GM21447 (cell line): ENCODE data around the gene UNC79.

Experiments
- ATAC-seq: cut with Tn5 transposase; IDR thresholded peaks from one replicate; pipeline ENCODE4 v1.9.1; 2021; ENCODE audit not compliant: unreplicated experiment

The UNC79 gene

DNA sequence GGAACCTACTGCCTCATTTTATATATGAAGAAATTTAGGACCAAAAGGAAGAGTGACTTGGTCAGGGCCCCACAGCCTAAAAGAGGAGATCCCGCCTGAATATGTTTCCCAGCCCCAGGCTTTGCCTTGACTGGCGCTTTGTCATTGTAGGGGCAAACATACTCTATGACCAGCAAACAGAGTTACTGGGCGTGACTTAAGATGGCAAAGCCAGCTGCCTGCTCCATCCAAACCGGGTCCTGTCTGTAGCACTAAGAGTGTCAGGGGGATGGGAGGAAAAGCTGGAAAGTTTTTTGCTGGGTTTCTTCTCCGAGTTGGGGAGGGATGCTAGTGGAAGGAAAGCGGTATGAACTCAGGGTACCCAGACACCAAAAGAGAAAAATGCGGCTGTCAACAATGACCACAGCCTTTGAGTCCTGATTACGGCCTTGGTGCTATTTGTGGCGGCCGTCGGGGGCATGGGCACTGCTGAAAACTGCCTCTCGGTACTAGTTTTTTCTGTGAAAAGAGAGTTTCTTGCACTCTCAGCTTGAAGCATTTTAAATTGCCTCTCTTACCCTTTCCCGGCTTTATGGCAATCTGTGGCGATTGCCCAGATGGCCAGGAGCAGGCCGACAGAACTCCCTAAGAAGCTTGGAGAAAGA is 274.9 kb downstream of the UNC79 start:
- no peak for ATAC-seq

GRCh38 chr14:93706360-93706955 is 275.7 kb downstream of the UNC79 start:
- ATAC-seq = no peak

- ATAC-seq = no peak
Measured at GRCh38 chr14:93707475-93707874, 276.7 kb downstream of the UNC79 start.

DNA sequence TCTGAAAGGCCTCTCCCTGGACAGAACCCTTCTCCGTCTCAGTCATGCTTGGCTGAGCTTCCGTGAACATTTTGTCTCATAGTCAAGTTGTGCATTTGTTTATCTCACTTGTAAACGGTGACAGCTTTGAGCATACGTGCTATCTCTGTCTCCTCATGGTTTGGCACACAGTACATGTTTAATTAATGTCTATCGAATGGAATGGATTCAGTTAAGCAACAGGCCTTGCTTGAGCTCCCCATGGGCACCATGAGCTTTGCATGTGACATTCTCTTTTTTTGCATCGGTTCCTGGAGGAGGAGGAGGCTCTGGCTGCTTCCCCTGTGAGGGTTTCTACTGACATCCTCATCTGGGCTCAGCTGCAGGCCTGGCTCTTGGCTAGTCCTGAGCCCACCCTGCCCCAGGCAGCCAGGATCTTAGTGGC is 277.6 kb downstream of the UNC79 start:
- ATAC-seq = no peak

DNA sequence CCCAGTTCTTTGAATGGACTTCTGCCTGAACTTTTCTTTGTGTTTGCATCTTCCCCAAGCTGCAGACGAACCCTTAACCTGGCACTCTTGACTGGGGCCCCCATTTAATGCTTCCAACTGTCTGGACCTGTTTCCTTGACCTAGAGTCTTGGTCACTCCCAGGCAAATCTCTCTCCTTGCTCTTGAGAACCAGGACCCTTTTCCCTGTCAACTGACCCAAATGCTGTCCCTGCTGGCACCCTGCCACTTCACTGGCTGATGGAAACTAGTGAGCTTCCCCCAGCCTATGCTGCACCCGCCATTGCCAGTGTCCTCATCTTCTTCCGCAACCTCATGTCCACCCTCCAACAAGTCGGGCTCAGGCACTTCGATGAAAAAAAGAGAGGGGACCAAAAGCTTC is 278.1 kb downstream of the UNC79 start:
- ATAC-seq = no peak

GRCh38 chr14:93709249-93709648 is 278.5 kb downstream of the UNC79 start:
- ATAC-seq = no peak

DNA sequence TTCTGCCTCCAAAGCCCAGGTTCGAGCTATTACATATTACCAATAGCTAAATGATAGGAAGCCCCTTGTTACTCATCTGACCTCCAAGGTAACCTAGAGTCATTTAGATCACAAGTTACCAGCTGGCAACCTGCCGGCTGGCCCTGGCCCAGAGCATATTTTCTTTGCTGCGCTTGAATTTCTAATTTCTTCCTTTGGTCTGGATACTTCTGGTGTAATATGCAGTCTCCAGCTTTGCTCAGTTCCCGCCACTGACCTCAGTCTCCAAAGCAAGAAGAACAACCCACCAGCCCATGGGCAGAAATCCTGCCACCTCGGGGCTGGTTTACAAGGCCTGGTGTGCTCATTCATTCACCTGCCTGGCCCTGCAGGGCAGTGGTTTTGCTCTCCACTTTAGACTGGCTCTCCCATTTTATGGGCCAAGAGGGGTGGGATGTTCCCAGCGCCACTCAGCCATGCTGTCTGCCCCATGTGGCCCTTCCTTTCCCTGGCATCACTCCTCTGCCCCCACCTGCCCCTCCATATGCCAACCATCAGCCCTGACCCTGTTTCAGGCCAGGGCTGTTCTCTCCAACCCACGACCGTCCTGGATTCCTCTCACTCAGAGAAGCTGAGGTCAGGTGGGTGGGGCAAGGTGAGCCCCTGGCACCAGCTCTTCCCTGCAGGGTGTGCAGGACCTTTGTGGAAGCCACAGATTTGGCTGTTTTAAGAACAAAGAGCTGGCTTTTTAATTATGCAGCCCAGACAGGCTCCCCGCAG is 281.5 kb downstream of the UNC79 start:
- ATAC-seq = no peak

- no peak for ATAC-seq
Measured at GRCh38 chr14:93712838-93713724, 282.3 kb downstream of the UNC79 start.

DNA sequence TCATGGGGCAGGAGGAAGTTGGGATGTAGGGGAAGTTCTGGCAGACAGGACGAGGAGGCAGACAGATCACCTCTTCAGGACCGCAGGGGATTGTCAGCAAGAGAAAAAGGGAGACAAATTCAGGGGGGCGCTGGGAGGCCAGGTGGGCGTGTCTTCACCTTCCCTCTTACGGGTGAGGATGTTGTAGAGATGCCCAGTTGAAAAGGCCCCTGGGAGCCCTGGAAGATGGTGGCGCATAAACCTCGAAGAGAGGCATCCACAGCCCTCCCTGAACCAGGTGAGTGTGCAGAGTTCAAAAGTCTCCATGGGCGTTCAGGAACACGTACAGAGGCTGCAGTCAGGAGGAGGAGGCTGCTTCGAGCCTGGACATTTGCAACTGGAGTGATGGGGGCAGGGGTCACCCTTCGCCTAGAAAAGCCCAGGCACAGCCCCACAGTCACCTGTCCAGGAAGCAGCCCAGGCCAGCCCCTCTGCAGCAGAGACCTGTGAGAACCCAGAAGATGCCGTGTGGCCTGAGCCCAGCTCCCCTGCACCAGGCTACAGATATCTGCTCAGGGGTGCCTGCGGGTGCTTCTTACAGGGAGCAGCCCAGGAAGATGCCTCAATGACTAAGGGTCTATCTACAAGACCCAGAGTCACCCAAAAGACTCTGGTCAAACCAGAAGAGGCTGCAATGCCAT is 283.1 kb downstream of the UNC79 start:
- no peak for ATAC-seq

GRCh38 chr14:93714605-93715004 is 283.9 kb downstream of the UNC79 start:
- no peak for ATAC-seq

DNA sequence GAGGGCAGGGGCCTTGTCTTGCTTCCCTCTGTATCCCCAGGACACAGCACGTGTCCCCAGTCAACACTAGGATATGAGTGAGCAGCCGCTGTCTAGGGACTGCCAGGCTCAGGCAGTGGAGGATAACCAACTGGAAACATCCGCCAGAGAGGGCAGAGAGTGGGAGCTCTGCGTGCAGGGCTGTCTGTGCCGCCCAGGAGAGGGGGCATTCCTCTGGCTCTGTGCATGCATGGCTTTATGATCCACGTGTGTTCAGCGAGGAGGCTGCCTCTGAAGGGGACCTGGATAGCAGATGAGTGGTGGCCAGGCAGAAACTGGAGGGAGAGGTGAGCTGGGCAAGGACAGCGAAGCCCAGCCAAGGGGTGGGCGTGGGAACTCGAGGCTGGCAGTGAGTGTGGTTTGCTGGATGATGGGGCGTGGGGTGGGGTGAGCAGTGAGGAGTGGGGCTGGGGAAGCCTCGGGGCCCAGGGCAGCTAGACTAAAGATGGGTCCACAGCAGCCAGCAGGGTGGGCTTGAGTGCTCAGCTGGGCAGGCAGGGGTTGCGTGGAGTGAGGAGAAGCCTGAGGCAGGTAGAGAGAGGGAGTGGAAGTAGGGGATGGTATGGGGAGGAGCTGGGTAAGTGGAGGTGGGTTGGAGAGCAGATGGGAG is 284.7 kb downstream of the UNC79 start:
- ATAC-seq = no peak

DNA sequence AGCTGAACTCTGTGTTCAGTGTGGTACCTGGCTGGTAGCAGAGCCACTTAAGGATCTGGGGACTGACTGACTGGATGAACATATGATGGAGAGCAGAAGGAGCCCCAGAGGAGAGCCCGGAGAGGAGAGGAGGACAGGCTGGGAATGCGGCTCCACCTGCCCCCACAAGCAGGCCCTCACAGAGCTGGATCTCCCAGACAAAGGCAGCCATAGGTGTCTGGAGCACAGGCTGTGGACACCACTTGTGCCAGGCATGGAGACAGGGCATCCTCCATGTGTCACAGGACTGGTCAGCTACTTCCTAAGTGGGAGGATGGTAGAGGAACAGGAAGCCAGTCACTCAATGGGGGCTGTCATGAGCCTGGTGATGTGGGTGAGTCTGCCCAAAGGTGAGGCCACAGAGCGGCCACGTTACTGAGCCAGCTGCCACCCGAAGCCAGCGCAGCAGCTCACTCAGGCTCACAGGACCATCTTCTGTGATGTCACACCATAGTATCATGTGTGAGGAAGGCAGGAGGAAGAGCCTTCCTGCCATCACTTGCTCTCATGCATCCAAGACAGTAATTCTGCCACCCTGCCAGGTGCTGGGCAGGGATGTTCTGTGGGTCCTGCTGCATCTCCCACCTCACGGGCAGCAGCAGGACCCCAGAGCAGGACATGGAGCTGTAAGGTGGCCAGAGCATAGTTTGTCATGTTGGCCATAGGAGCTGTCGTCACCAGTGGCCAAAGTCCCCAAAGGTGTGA is 285.4 kb downstream of the UNC79 start:
- ATAC-seq = no peak

DNA sequence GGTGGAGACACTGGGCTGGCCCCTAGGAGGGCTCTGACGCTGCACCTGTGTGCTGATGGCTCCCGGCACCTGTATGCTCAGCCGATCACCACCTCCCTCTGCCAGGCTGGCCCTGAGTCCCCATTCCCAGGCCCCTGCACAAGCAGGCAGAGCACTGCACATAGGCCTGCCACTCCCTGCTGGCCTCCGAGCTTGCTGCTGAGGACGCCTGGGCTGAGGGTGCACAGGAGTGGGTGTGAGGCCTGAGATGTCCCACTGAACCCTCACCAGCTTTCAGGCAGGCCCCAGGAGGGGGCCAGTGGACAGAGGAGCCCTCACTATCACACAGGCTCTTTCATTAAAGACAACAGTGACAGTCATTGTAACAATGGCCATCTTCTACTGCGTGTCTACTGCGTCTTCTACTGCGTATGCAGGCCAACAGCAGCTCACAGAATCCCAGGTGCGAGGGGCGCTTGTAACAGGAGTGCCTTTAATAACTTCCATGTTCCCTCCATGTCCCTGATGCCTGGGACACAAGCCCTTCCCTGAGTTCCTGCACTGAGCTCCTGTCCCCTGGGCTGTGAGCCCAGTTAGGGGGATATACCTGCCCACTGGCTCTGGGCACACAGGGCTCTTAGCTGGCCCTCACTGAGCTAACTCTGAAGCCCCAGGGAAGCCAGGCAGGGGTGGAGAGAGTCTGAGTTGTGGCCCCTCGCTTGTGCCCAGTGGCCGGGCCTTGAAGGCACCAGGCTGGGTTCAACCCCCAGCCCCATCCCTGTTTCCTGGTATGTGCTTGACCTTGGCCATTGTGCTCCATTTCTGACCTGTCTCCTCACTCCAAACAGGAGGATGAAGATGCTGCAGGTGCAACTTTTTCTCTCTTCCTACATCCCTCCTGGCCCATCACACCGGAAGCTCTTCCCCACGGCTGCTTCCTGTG is 286.3 kb downstream of the UNC79 start:
- ATAC-seq = no peak

GRCh38 chr14:93717668-93718320 is 287.1 kb downstream of the UNC79 start:
- no peak for ATAC-seq

DNA sequence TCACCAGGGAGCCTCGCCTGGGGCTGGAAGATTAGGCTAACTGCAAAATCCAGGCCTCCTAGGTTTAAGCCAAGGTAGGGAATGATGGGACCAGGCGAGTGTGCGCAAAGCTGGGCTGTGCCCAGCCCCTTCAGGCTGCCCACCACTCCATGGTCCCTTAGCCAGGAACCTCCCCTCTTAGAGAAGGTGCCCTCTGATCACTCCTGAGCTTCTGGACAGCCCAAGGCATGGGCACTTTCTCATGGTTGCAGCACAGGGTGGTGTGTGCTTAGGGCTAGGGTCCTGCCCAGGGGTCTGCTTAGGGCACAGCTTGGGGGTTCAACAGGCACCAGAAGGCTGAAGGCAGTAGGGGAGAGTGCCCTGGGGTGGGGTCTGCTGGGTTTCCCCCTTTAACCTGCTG is 288.5 kb downstream of the UNC79 start:
- no peak for ATAC-seq

DNA sequence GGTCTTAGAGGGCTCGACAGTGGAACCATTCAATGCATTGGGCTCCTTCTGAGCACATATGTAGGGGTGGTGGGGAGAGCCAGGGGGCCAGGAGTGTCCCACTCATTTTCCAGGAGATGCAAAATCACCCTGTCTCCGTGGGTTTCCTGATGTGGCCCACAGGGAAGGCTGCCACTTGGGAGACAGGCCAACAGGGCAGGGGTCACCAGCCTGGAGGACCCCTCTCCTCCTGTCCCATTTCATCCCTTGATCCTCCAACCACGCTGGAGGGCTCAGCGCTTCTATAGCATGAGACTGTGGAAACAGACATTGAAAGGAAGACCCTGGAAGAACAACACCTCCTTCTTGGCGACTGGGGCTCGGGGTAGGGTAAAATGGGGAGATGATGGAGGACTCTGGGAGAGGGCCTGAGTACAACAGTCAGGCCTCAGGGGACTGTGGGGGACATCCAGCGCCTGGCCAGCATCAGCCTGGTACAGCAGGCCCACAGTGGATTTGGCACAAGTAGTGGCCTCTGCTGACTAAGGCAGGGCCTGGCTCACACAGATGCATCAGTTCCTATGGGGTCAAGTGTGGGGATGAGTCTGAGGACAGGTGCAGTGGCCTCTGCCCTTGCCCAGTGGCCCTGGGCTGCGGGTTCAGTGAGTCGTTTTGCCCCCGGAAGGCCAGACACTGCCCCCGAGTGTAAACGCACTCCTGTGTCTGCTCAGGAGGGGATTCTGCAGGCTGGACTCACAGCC is 289.5 kb downstream of the UNC79 start:
- no peak for ATAC-seq

DNA sequence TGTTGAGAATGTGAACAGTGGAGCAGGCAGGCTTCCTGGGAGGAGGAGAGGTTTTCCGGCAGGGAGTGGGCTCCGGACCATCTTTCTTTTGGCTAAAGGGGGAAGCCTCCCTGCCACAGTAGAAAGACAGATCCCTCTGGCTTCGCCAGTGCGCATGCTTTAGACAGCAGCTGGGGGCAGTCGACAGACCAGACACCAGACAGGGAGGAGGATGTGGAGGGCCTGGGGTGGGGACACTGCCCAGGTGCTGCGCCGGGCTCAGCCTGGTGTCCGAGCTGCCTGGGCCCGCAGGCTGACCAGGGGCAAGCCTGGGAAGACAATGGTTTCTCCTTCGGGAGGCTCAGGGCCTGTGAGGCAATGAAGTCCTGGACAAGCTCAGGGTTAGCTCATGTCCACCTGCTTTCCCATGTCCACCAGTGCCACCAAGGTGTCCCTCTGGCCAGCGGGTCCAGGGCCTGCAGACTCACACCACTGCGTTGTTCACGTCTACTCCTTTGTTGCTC is 290.3 kb downstream of the UNC79 start:
- ATAC-seq = no peak
